Thyroid gland (tissue), 4 donors: ENCODE measurements around the gene SEMA6B. TPM values are rescaled to one million over a fixed set of nuclear protein-coding genes. Genes with fewer than 3 reads are reported as not detected.

ENCODE experiments used
- DNase-seq, 2 donors: peaks; one replicate each; pipeline ENCODE4 v3.0.0-alpha.2; 2019
- H3K27ac ChIP-seq, 3 donors: fragments of 200-600 bp; sonication (generic); 1 replicate in 2 of 3; 2 replicates in 1 of 3; pipeline ENCODE4 v1.5.1; 2016 to 2019; ENCODE audit warnings: mild to moderate bottlenecking in 1 of 3, moderate library complexity in 1 of 3
- H3K27me3 ChIP-seq: fragments of 200-600 bp; sonication (generic); one replicate; pipeline ENCODE4 v1.5.1; 2019
- H3K36me3 ChIP-seq, 2 donors: fragments of 200-600 bp; sonication (generic); one replicate each; pipeline ENCODE4 v1.5.1; 2016 to 2019
- H3K4me1 ChIP-seq, 2 donors: fragments of 200-600 bp; sonication (generic); one replicate each; pipeline ENCODE4 v1.5.1; 2017 to 2019
- H3K4me3 ChIP-seq, 3 donors: fragments of 200-600 bp; sonication (generic); replicated peaks in 1 of 3; 1 replicate in 2 of 3; 2 replicates in 1 of 3; pipeline ENCODE4 v1.5.1; 2016; ENCODE audit warnings: mild to moderate bottlenecking in 1 of 3
- H3K9me3 ChIP-seq: fragments of 200-600 bp; sonication (generic); one replicate; pipeline ENCODE4 v1.5.1; 2017
- CTCF ChIP-seq, 6 experiments: fragments of 200-600 bp in 3 of 6; fragments of 450-650 bp in 3 of 6; sonication (generic) in 3 of 6; IDR thresholded peaks; one replicate each; pipeline ENCODE4 v1.5.1; 2016 to 2019; ENCODE audit warnings: antibody characterized with exemption in 6 of 6, mild to moderate bottlenecking in 2 of 6, inconsistent platforms in 1 of 6, moderate library complexity in 1 of 6
- POLR2A ChIP-seq, 2 donors: fragments of 450-650 bp; IDR thresholded peaks; one replicate each; pipeline ENCODE4 v1.6.1; 2017; ENCODE audit warnings: antibody characterized with exemption in 2 of 2, mild to moderate bottlenecking in 2 of 2, moderate library complexity in 1 of 2
- WGBS, 2 donors: methylation state at CpG; one replicate each; pipeline ENCODE4 v1.1.5; 2017; 5-methylcytosine and 5-hydroxymethylcytosine counted together
- intact Hi-C: fragments of 100-400 bp; cut with DNase I; formaldehyde crosslinking; loops from one replicate; pipeline ENCODE4 v1.15.1; 2023
- total RNA-seq, 4 donors: library from RNA; depleted of rRNA; stranded (reverse); fragments of >200 nt; gene quantifications; one replicate each; pipeline ENCODE4 v1.2.3, GENCODE V29; 2016

SEMA6B gene
- total RNA-seq, 4 donors from 2014 or later: 1.2 to 9.1 (median 4.2) TPM

- TF ChIP-seq POLR2A (IDR thresholded peaks at IDR 0.05) (no peak), CTCF (IDR thresholded peaks at IDR 0.05) (no peak)
- DNase-seq: no peak
- no peak overlapping the region for H3K27ac ChIP-seq
- H3K36me3 ChIP-seq: no peaks in the 10 kb centered on the region
- no peak overlapping the region for H3K4me3 ChIP-seq
- H3K9me3 ChIP-seq: no peaks in the 10 kb centered on the region
- WGBS, 2 donors: 77 to 82% methylated on average over 3 of the region's 3 CpGs
- intact Hi-C loops: no loop called here
- H3K4me1 ChIP-seq: no peaks in the 10 kb centered on the region
- no peaks in the 10 kb centered on the region for H3K27me3 ChIP-seq
Measured at GRCh38 chr19:4553775-4554174, 5.7 kb downstream of the SEMA6B start.

- intact Hi-C loops: no loop called here
- TF ChIP-seq POLR2A (IDR thresholded peaks at IDR 0.05) (no peak), CTCF (IDR thresholded peaks at IDR 0.05) (no peak)
- Histone ChIP-seq H3K27ac (no peak overlapping the region), H3K9me3 (no peaks in the 10 kb centered on the region), H3K4me1 (no peaks in the 10 kb centered on the region), H3K27me3 (no peaks in the 10 kb centered on the region), H3K36me3 (no peaks in the 10 kb centered on the region), H3K4me3 (no peak overlapping the region)
- DNase-seq: no peak
Measured at GRCh38 chr19:4553092-4553695, 6.3 kb downstream of the SEMA6B start.

GRCh38 chr19:4552525-4552819 lies 7.0 kb downstream of the SEMA6B start:
- no peaks in the 10 kb centered on the region for H3K36me3 ChIP-seq
- H3K27ac ChIP-seq: no peak overlapping the region
- TF ChIP-seq POLR2A (IDR thresholded peaks at IDR 0.05) (no peak), CTCF (IDR thresholded peaks at IDR 0.05) (no peak)
- DNase-seq: no peak
- no peak overlapping the region for H3K4me3 ChIP-seq
- H3K9me3 ChIP-seq: no peaks in the 10 kb centered on the region
- no peaks in the 10 kb centered on the region for H3K27me3 ChIP-seq
- WGBS, 2 donors: 90% methylated on average over 7 to 17 of the region's 18 CpGs
- intact Hi-C loops: no loop called here
- H3K4me1 ChIP-seq: no peaks in the 10 kb centered on the region

GRCh38 chr19:4550479-4551050 lies 8.9 kb downstream of the SEMA6B start:
- no peak overlapping the region for H3K27ac ChIP-seq
- H3K4me3 ChIP-seq: no peak overlapping the region
- no peaks in the 10 kb centered on the region for H3K4me1 ChIP-seq
- DNase-seq: no peak
- H3K27me3 ChIP-seq: no peaks in the 10 kb centered on the region
- H3K9me3 ChIP-seq: no peaks in the 10 kb centered on the region
- intact Hi-C loops: no loop called here
- H3K36me3 ChIP-seq: no peaks in the 10 kb centered on the region
- 79 to 86% methylated on average over 16 to 26 of the region's 26 CpGs for whole genome bisulfite sequencing, 2 donors
- TF ChIP-seq CTCF (IDR thresholded peaks at IDR 0.05) (no peak), POLR2A (IDR thresholded peaks at IDR 0.05) (no peak)

GRCh38 chr19:4550018-4550417 lies 9.5 kb downstream of the SEMA6B start:
- no peaks in the 10 kb centered on the region for H3K27me3 ChIP-seq
- no peaks in the 10 kb centered on the region for H3K9me3 ChIP-seq
- TF ChIP-seq POLR2A (IDR thresholded peaks at IDR 0.05) (no peak), CTCF (IDR thresholded peaks at IDR 0.05) (no peak)
- no peaks in the 10 kb centered on the region for H3K36me3 ChIP-seq
- no peak for DNase-seq
- H3K4me3 ChIP-seq: no peak overlapping the region
- intact Hi-C loops: no loop called here
- H3K4me1 ChIP-seq: no peaks in the 10 kb centered on the region
- no peak overlapping the region for H3K27ac ChIP-seq
- 94% methylated on average over 15 to 18 of the region's 18 CpGs for WGBS, 2 donors
